ENCODE data around the gene POLR2B.
"Not testable (repeated sequence)": the region's sequence is repeated elsewhere in the genome, so short reads cannot be mapped to it uniquely, and the experiment has no call there.

POLR2B gene

DNA sequence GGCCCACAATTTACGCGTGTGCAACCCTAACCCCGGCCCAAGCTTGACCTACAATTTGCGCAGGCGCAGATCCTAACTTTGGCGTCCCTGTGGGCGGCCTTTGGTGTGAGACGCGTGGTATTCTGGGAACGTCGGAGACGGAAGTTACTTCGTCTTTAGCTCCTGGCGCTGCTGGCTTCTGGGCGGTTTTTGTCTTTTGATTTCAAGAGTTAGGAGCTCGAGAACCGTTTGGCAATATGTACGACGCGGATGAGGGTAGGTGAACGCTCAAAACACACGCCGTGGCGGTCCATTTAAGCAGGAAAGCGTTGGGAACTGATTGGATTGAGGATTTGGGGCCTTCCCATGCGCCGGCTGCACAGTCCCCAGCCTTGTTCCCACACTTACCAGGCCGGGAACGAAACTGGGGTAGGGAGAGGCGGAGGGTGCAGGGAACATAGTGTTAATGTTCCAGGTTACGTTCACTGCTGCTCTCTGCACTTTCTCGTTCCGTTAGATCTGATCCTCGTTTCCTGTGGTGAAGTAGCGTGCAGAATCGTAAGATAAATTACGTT is at the start of gene POLR2B:
Gene POLR2B (plus strand): TSS at position 147 of the 554 bp plus-strand sequence. CDS start 90 bp downstream, at position 237.
- DNase-seq (ENCODE audit: low spot score), result peak; percentile 93

DNA sequence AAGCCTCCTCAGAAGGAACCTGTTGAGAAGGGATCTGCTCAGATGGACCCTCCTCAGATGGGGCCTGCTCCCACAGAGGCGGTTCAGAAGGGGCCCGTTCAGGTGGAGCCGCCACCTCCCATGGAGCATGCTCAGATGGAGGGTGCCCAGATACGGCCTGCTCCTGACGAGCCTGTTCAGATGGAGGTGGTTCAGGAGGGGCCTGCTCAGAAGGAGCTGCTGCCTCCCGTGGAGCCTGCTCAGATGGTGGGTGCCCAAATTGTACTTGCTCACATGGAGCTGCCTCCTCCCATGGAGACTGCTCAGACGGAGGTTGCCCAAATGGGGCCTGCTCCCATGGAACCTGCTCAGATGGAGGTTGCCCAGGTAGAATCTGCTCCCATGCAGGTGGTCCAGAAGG is 48.1 kb upstream of the POLR2B start:
- DNase-seq (ENCODE audit: low spot score), result no peak

DNA sequence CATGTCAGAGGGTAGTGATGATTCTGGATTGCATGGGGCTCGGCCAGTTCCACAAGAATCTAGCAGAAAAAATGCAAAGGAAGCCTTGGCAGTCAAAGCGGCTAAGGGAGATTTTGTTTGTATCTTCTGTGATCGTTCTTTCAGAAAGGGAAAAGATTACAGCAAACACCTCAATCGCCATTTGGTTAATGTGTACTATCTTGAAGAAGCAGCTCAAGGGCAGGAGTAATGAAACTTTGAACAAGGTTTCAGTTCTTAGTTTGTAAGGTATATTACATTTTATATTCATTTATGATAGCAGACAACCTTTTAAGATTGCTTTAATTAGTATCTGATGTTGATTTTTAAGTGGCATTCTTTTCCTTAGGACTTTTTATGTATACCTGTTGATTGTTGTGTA is 46.8 kb upstream of the POLR2B start:
- DNase-seq (ENCODE audit: low spot score), result no peak

GRCh38 chr4:56937262-56937661 is 41.4 kb upstream of the POLR2B start:
- DNase-seq (ENCODE audit: low spot score), result peak; percentile 80

DNA sequence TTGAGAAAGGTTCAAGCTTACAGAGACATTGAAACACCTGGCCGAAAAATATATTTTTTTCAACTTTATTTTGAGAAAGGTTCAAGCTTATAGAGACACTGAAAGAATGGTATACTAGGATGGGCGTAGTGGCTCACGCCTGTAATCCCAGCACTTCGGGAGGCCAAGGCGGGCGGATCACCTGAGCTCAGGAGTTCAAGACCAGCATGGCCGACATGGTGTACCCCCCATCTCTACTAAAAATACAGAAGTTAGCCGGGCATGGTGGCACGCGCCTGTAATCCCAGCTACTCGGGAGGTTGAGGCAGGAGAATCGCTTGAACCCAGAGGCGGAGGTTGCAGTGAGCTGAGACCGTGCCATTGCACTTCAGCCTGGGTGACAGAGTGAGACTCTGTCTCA is 38.9 kb upstream of the POLR2B start:
- not testable (repeated sequence) for DNase-seq (ENCODE audit: low spot score)

DNA sequence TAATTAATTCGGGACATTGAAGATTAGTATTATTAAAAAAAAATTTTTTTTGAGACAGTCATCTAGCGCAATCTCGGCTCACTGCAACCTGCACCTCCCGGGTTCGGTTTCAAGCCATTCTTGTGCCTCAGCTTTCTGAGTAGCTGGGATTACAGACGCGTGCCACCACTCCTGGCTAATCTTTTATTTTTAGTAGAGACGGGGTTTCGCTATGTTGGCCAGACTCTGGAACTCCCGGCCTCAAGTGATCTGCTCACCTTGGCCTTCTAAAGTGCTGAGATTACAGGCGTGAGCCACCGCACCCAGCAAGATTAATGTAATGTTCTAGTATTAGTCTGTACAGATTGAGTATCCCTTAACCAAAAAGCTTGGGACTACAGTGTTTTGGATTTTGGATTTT is 38.3 kb upstream of the POLR2B start:
- no peak for DNase-seq (ENCODE audit: low spot score)

DNA sequence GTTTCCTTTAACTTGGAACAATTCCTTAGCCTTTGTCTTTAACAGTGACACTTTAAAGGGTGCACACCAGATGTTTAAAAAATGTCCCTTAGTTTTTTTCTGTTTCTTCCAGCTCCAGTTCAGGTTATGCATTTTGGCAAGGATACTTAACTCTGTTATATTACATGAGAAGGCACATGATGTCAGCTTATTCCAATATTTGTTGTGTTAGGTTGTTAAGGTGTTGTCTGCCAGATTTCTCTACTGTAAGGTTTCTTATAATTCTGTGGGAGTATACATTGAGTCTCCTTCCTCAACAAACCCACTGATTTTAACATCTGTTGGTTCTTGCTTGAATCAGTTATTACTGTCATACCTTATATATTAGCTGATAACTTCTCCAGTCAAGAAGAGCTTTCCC is 37.7 kb upstream of the POLR2B start:
- DNase-seq (ENCODE audit: low spot score), result no peak

DNA sequence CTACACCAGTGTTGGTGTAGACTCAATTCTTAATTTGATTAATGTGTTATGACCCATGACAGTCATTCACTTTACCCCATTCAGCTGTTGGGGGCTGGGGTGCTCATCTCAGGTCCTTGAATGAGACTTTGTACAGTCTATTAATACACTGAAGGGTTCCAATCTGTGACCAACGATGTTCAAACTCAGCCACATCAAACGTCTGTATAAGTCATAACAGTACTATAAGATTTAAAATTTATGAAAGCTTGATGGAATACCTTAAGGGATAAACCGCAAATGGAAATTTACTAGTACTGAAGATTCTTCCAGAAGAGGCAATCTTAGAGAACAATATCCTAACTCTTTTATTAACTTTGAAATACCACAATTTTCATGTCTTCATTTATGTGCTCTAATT is 37.3 kb upstream of the POLR2B start:
- DNase-seq (ENCODE audit: low spot score), result no peak

DNA sequence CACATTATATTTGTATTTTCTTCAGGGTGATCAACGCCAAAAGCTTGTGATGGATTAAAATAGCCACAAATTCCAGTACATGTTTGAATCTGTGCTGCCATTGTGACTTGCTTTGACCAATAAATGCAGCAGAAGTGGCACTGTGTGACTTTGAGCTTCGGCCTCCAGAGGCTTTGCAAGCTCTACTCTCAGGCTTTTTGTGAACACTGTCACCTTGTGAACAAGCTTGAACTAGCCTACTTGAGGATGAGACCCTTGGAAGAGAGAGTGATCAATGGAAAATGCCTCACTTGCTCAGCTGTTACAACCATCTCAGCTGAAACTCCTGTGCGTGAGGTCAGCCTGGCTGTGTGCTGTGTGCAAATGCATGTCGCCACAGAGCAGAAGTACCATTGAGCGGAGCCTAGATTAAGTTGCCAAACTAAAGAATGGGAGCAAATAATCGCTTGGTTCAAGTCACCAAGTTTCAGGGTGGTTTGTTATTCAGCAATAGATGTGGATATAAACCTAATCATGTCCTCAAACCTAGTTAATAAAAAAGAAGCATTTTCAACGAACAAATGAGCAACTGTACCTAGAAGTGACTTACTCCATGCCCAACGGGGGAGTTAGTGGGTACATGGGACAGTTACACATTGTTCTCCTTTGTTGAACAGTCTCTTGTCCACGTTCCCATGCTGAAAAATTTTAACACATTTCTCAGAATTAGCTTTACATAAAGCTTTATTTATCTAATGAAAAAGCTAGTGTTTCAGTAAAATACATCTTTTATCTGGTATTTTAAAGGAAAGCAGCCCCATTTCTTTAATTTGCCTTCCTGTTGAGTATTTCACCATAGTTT is 24.8 kb upstream of the POLR2B start:
- no peak for DNase-seq (ENCODE audit: low spot score)

GRCh38 chr4:56958111-56958517 is 20.6 kb upstream of the POLR2B start:
- DNase-seq (ENCODE audit: low spot score), result peak; percentile 92

- no peak for DNase-seq (ENCODE audit: low spot score)
Measured at GRCh38 chr4:56959100-56959499, 19.6 kb upstream of the POLR2B start.

GRCh38 chr4:56961107-56961500 is 17.6 kb upstream of the POLR2B start:
- no peak for DNase-seq (ENCODE audit: low spot score)

DNA sequence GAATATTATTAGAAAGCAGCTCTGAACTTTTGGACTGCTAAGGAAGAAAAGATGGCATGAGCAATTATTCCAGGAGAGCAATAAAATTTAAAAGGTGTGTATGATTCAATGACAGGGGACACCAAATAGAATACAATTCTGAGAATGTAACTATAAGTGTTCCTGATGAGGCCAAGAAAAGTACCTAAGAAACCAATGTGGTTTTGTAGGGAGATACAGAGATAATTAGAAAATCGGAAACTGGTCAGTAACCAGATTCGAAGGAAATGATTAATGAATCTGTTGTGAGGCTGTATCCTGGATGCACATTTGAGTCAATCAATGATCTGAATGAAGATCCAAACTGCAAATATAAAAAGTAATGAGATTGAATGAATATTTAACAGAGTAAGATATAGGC is 7.3 kb upstream of the POLR2B start:
- DNase-seq (ENCODE audit: low spot score), result no peak

GRCh38 chr4:56972389-56972788 is 6.3 kb upstream of the POLR2B start:
- DNase-seq (ENCODE audit: low spot score), result no peak

GRCh38 chr4:56972809-56973208 is 5.9 kb upstream of the POLR2B start:
- no peak for DNase-seq (ENCODE audit: low spot score)

GRCh38 chr4:56973336-56973735 is 5.4 kb upstream of the POLR2B start:
- no peak for DNase-seq (ENCODE audit: low spot score)

DNA sequence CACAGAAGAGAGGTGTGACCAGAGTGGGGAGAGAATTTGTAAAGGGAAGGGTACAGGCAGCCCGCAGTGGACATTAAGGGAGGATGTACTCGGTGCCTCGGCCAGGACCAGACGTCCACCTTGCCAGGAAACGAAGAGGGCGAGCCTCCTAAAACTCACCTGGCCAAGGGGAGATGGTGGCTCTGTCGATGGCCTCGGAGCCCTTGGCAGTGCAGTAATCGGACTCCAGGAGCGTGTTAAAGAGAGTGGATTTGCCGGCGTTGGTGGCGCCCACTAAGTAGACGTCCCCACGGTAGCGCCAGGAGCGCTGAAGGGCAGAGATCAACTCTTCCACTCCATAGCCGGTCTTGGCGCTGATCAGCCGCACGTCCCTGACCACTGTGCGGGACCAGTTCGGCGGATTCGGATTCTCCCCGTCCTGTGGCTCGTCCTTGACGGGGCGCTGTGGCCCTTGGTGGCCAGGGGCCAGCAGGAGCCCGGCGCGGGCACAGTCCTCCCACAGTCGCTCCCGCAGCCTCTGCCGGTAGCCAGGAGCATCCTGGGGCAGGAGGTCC is 2.3 kb upstream of the POLR2B start:
- peak; percentile 31 for DNase-seq (ENCODE audit: low spot score)

DNA sequence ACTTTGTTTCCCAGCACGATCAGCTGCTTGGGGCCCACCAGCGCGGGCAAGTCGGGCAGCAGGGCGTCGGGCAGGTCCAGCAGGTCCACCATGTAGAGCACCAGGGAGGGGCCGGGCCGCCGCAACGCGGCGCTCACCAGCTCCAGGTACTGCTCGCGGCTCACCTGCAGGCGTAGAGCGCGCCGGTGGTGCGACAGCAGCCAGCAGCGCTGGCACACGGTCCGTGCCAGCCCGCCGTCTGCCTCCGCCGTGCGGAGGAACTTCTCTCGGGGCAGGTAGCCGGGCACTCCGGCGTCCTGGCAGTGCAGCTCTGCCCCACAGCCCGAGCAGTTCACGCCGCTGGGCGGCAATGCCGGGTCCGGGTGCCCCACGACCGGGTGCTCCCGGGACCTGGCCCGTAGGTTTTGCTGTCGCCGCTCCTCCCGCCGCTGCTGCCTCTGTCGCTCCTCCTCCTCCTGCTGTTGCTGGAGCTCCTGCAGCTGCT is 1.8 kb upstream of the POLR2B start:
- DNase-seq (ENCODE audit: low spot score), result peak; percentile 56

GRCh38 chr4:56977321-56978012 is 1.2 kb upstream of the POLR2B start, which contains the start of gene NOA1:
Gene NOA1 (minus strand): TSS chr4:56977606. CDS start chr4:56977585, 21 bp downstream.
- DNase-seq (ENCODE audit: low spot score), result peak; percentile 97

- no peak for DNase-seq (ENCODE audit: low spot score)
Measured at GRCh38 chr4:56979421-56980072, 851 bp downstream of the POLR2B start.

DNA sequence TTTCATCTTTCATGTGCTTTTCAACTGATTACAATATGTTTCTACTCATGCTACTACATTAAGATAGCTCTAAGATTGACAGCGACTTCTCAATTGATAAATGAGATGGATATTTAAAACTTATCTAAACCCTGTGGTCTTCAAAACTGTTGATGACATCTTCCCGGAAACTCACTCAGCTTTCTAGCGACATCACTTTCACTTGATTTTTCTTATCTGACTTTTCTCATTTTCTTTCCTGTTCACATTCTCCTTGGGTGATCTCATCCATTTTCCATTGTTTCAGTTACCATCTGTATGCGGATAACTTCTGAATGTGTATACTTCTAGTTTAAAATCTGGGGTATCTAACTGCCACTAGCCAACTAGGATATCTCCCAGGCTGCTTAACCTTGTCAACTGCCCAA is 3.1 kb downstream of the POLR2B start:
- no peak for DNase-seq (ENCODE audit: low spot score)

- DNase-seq (ENCODE audit: low spot score), result no peak
Measured at GRCh38 chr4:56986192-56986591, 7.5 kb downstream of the POLR2B start.

All from GM03348 (cell line).